HG03432 (cell line): ENCODE data around the gene DCAF5.
"Not testable (repeated sequence)": the region's sequence is repeated elsewhere in the genome, so short reads cannot be mapped to it uniquely, and the experiment has no call there.

Source experiments
- ATAC-seq: cut with Tn5 transposase; IDR thresholded peaks from one replicate; pipeline ENCODE4 v1.9.1; 2021; ENCODE audit warnings: mild to moderate bottlenecking, moderate library complexity; ENCODE audit not compliant: unreplicated experiment

Gene DCAF5

GRCh38 chr14:69077185-69077584, 75.7 kb downstream of the DCAF5 start:
- ATAC-seq: not testable (repeated sequence)

- ATAC-seq: no peak
Observed at GRCh38 chr14:69076341-69076740, 76.6 kb downstream of the DCAF5 start.

- no peak for ATAC-seq
Observed at GRCh38 chr14:69073915-69074314, 79.0 kb downstream of the DCAF5 start.

DNA sequence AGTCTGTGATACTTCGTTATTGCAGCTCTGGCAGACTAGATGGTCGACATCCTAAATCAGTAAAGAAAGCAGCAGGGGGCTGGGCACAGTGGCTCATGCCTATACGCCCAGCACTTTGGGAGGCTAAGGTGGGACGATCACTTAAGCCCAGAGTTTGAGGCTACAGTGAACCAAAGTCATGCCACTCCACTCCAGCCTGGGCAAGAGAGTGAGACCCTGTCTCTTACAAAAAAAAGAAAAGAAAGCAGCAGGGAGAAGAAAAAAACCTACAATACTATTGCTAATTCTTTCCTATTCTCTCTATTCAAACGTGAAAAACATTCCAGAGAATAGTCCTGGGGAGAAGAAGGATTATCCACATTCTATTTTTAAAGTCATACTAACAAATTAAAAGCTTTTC, 79.5 kb downstream of the DCAF5 start:
- ATAC-seq: no peak

DNA sequence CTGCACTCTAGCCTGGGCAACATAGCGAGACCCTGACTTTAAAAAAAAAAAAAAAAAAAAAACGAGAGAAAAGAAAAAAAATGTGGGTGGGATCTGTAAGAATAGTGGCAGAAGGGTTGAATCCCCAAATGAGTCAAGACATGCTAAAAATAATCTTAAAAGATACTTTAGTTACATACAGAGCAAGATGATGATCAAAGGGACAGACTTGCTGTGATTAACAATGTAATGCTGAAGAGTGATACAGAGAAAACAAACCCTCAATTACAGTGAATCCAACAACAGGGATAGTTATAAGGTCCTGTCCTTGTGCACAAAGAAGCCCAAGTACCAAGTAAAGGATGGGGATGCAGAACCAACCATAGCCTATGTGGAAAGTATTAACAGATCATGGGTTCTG, 80.3 kb downstream of the DCAF5 start:
- ATAC-seq: no peak

DNA sequence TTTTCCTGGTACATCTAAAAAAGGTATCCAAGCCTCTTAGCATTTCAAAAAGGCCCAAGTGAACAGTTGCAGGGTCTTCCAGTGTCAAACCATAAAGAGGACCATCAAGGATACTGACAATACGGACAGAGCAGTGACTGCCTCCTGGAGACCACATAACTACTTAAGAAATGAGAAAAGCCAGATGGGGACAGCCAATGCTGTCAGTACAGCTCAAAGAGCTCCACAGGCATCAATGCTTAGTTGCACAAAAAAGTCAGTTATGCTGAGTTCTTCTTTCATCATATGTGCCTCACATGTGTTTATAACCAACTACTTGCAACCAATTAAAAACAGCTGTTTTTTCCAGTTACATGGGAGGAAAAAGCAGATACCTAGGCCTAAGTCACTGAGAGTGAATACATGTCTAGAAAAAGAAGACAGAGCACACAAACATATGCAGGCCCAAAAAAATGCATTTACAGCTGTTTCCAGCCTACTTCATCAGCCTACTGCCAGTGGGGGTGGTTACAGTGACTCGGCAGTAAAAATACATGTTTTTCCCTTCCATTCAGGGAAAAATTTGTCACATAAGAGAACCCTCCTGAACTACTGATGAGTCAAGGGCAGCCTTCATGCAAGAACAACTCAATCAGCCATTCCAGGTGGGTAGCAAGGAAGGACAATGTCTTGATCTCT, 84.0 kb downstream of the DCAF5 start:
- no peak for ATAC-seq

DNA sequence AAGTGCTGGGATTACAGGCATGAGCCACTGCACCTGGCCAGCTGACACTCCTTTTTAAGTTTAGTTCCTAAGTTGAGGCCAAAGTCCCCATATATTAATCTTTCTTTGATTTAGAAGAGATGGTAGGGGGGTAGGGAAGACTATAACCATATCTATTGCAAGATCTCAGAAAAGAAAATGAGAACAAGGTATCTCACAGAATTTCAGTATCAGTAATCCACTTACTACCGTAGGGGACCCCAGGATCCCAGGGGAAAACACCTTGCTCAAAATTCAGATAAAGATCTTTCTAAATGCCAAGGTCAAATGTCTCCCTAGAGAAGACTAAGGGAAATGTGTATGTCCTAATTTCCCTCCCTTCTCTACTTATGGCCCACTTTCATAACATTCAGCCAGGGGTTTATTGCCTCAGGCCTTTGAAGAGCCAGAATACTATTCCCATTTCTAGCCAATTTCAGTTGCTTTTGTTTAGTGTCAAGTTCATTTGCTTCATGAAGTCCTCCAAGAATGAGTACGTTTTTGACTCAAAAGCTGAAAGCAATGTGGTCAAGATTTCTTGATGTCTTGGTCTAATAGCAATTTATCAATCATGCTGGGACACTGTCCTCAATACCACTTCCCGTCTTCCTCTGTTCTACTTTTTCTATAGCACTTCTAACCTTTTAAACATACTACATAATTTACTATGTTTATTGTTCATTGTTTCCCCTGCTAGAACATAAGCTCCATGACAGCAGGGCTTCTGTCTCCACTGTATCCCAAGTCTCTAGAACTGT, 86.3 kb downstream of the DCAF5 start:
- no peak for ATAC-seq

DNA sequence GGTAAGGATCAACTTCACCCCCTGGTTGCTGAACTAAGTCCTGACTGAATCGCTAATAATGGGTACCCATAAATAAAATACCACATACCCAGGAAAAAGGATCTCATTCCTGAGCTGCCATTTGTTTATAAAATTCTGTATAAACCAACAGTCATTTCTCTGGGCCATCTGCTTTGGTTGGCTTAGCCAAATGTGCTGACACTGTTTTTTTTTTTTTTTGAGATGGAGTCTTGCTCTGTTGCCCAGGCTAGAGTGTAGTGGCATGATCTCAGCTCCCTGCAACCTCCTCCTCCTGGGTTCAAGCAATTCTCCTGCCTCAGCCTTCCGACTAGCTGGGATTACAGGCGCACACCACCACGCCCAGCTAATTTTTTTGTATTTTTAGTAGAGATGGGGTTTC, 87.0 kb downstream of the DCAF5 start:
- not testable (repeated sequence) for ATAC-seq

DNA sequence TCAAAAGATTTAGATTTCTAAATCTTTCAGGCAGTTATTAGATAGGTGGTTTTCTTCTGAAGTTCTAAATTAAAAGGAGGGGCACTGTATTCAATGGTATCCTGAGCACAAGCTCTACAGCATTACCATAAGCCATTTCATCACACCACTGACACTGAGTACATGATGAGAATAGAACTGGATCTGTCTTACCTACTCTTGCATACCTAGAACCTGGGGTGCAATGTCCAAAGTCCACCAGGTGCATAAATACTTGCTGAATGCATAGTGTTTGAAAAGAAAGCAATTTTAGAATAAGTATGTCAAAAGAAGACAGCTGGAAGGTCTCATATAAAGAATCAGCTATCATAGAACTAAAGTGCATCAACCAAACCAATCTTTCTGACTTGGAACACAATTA, 88.3 kb downstream of the DCAF5 start:
- no peak for ATAC-seq

DNA sequence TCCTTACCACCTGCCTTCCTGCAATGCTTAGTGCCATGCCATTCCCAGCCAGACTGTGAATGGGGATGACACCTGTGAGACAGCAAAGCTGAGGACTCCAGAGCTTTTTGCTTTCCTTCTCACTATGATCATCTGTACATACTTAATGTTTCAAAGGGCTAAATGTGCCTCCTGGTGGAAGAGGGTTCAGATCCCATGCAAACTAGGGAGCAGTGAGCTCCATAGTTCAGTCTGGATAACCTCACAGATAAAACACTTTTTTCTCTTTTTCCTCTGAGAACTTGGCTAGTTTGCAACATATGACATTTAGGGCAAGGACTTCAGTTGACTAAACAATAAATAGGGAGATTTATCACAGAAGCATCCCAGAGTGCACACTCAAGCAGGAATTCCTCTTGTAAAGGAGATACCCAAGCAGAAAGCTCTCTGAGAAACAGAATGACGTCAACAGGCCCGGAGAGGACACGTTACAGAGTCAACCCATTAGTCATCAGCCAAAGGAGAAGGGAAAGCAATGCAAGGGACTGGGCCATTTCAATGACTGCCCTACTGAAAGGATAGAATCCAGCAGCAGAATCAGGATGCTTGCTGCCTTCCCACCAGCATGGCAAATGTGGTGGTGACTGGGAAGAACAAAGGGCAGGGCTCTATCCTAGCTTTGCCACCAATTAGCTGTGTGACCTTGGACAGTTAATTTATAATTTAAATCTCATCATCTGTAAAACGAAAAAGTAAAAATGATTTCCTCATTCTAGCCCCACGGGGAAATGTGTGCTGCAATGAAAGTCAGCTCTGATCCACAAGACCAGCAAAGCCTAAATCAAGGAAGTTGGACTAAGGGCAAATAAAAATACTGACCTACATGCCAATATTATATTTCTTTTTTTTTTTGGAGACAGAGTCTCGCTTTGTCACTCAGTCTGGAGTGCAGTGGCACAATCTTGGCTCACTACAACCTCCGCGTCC, 93.0 kb downstream of the DCAF5 start:
- ATAC-seq: no peak

GRCh38 chr14:69055999-69056788, 96.7 kb downstream of the DCAF5 start:
- no peak for ATAC-seq

- ATAC-seq: no peak
Observed at GRCh38 chr14:69055125-69055524, 97.8 kb downstream of the DCAF5 start.

- no peak for ATAC-seq
Observed at GRCh38 chr14:69054030-69054429, 98.9 kb downstream of the DCAF5 start.

DNA sequence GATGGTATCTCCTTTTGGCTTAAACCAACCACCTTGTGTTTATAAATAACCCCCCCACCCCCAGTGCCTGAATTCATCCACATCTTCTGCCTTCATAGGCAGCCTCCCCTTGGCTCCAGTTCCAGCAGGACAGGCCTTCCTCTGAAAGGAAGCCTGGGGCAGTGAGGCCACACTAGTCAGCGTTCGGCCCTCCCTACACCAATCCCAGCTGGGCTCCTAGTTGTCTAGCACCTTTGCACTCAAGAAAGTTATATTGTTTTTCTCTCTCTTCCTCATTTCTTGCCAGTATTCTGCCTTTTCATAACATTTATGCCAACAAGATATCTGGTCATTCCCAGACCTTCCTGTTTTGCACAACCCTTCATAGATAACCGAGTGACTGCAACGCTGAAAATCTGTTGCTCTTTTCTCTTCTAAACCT, 100.7 kb downstream of the DCAF5 start:
- no peak for ATAC-seq

DNA sequence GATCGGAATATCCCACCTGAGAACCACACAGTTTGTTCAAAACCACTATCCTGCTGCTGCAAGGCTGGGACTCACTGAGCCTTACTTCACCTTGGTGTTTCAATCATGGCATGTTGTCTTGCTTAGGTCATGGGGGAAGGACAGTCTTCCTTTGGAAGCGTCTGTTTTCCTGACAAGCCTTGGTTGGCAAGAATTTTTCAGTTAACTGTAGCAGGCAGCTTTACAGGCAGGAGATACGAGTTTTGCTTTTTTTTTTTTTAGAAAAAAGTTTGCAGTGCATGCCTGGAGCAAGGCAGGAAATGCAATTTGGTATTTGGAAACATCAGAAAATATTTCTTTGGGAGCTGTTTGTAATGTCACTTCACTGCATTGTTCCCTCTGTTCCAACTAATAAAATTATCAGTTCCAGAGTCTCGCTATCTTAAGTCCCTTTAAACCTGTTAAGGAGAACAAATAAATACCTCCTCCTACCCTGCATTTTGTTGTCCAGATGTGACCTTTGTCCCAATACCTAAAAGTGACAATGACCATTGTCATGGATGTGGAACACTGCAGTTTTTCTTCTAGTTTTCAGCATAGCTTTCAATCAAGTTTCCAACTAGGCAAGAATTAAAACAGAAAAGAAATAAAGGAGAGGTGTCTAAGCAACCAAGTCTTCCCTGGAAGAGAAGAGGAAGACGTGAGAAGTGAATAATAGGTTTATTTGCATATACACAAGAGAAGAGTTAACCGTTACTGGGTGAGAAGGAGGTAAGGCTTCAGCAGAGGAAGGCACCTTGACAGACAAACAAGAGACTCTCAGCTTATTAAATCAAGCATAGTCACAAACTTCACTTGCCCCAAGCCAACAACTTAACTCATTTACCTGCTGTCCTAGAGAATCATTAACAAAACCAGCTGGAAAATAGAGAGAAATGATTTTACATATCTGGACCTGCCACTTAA, 102.4 kb downstream of the DCAF5 start:
- no peak for ATAC-seq

GRCh38 chr14:69049675-69050074, 103.2 kb downstream of the DCAF5 start:
- no peak for ATAC-seq

DNA sequence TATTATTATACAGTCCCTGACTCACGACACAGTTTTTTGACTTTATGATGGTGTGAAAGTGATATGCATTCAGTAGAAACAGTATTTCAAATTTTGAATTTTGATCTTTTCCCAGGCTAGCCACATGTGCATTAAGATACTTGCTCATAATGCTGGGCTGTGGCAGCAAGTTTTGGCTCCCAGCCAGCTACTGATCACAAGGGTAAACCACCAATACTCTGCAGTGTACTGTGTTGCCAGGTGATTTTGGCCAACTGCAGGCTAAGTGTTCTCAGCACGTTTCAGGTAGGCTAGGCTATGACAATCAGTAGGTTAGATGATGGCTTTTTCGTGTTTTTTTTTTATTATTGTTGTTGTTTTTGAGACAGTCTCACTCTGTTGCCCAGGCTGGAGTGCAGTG, 104.5 kb downstream of the DCAF5 start:
- ATAC-seq: no peak

DNA sequence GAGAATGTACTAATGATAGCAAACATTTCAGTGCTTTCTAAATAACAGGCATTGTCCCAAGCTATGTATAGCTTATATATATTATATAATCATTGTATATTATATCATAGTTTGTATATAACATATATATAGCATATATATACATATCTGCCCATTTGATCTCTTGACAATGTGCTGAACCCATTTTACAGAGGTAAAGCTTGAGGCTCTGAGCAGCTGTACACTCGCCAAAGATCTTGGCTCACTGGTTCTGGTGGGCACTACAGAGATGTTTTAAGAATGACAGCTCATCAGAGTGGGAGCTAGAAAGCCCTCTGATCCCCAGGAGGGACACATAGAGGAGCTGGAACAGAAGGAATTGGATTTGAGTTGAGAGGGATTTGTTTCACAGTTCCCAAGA, 105.7 kb downstream of the DCAF5 start:
- ATAC-seq: no peak

- no peak for ATAC-seq
Observed at GRCh38 chr14:69046476-69046860, 106.5 kb downstream of the DCAF5 start.
